Measurements from ENCODE around the gene RAMP1. TPM values are rescaled to one million over a fixed set of nuclear protein-coding genes. Genes with fewer than 3 reads are reported as not detected.

The RAMP1 gene
- total and polyA plus RNA-seq, 4 donors = 36.6 to 131 (median 120) TPM

DNA sequence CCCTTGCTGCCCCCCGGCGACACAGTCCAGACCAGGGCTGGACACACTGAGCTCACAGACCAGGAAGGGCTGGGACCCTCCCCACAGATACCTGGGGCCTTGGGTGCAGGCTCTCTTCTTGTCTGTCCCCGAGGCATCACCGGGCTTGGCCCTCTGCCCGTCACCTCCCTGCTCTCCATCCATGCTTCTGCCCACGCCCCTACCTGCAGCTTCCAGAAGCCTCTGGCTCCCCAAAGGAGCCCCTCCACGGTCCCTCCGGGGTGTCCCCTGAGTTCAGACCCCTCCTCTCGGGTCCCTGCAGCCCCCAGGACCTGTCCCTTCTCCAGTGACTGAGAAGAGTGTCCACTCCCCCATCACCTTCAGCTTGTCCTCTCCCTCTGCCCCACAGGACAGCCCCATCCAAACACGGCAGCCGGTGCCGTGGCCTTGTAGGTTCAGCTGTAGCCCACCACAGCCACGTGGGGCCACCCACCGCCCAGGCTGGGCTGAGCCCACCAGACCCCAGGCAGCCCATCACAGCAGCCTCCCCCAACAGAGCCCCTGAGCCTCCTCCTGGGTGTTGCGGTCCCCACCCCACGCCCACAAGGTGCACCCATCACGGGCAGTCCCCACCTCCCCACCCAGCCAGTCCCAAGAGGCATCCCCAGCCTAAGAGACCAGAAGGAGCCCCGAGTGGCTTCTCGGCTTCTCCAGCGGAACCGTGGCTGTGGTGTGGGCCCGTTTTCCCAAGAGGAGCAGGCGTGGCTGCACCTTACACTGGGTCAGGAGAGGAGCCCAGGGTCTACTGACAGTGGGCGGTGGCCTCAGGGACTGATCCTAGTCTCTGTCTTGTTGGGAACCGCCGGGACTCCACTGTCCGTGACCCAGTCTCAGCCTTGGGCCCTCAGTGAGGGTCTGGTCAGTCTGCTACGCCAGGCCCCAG, 53.1 kb downstream of the RAMP1 start:
- no peak for DNase-seq (ENCODE audit: low read depth in 4 of 6, low spot score in 6 of 6)
- H3K36me3 ChIP-seq (ENCODE audit: control insufficient read depth, insufficient read depth, low read length) = peaks cover 52% of the 10 kb centered on the region
- H3K4me1 ChIP-seq (ENCODE audit: control insufficient read depth, insufficient read depth, low read length) = peaks cover 9% of the 10 kb centered on the region
- 88% methylated on average over 28 of the region's 28 CpGs for WGBS (ENCODE audit: insufficient coverage)
- no peak overlapping the region for H3K4me3 ChIP-seq (ENCODE audit: low read depth, low read length)
- no peak overlapping the region for H3K27ac ChIP-seq (ENCODE audit: low read depth, low read length)
- H3K9me3 ChIP-seq (ENCODE audit: control insufficient read depth, insufficient read depth, low read length) = peaks cover 4% of the 10 kb centered on the region
- H3K27me3 ChIP-seq (ENCODE audit: control insufficient read depth, insufficient read depth, low read length) = no peaks in the 10 kb centered on the region

DNA sequence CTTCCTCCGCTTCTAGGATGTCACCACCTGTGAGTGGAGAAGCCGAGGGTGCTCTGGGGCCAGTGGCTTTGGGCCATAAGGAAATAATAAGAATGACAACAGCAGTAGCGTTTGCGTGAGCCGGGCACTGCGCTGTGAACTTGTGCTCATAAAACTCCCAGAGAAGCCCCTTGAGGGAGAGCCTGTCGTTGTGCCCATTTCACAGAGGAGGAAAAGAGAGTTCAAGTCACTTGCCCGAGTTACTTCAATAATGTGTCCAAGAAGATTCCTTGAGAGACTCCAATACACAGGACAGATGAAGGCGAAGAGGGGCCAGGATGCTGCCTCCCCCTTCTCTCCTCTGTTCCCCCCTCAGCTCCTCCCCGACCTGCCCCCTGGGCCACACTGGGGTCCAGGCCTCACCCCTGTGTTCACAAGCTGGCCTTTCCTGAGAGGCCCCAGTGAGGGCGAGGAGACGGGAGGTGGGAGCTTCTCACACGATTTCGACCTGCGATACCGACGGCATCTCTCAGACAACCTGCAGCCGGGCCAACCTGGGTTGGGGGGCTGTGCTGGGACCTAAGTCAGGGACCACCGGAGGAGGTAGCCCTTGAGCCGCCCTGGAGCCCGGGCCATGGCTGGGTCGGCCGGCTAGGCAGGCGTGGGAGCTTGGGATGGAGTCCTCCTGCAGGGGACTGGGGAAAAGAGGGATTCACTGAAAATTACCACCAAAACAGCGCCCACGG, 53.9 kb downstream of the RAMP1 start:
- Histone ChIP-seq H3K4me1 (ENCODE audit: control insufficient read depth, insufficient read depth, low read length) (peaks cover 10% of the 10 kb centered on the region), H3K9me3 (ENCODE audit: control insufficient read depth, insufficient read depth, low read length) (no peaks in the 10 kb centered on the region), H3K4me3 (ENCODE audit: low read depth, low read length) (no peak overlapping the region), H3K36me3 (ENCODE audit: control insufficient read depth, insufficient read depth, low read length) (peaks cover 52% of the 10 kb centered on the region), H3K27me3 (ENCODE audit: control insufficient read depth, insufficient read depth, low read length) (no peaks in the 10 kb centered on the region), H3K27ac (ENCODE audit: low read depth, low read length) (no peak overlapping the region)
- DNase-seq (ENCODE audit: low read depth in 4 of 6, low spot score in 6 of 6) = no peak
- 92% methylated on average over 18 of the region's 26 CpGs for WGBS (ENCODE audit: insufficient coverage)

DNA sequence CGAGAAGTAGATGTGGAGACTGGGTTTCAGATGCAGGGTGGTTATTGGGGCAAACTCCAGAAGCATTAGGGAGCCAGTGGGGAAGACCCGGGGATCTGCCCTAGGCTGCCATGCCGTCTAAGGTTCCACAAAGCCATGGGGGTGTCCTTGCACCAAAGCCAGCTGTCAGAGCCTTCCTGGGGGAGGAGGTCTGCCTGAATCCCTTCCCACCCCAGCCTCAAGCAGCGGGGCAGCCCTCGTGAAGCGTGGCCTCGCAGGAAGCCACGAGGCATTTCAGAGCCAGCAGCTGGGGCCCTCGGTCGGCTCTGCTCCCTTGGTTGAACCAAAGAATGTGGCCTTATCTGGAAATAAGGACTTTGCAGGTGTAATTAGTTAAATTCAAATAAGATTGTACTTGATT, 56.2 kb downstream of the RAMP1 start:
- Histone ChIP-seq H3K36me3 (ENCODE audit: control insufficient read depth, insufficient read depth, low read length) (peaks cover 36% of the 10 kb centered on the region), H3K27me3 (ENCODE audit: control insufficient read depth, insufficient read depth, low read length) (no peaks in the 10 kb centered on the region), H3K4me1 (ENCODE audit: control insufficient read depth, insufficient read depth, low read length) (peaks cover 10% of the 10 kb centered on the region), H3K4me3 (ENCODE audit: low read depth, low read length) (no peak overlapping the region), H3K9me3 (ENCODE audit: control insufficient read depth, insufficient read depth, low read length) (no peaks in the 10 kb centered on the region), H3K27ac (ENCODE audit: low read depth, low read length) (no peak overlapping the region)
- WGBS (ENCODE audit: insufficient coverage) = 78% methylated on average over 9 of the region's 10 CpGs
- no peak for DNase-seq (ENCODE audit: low read depth in 4 of 6, low spot score in 6 of 6)

DNA sequence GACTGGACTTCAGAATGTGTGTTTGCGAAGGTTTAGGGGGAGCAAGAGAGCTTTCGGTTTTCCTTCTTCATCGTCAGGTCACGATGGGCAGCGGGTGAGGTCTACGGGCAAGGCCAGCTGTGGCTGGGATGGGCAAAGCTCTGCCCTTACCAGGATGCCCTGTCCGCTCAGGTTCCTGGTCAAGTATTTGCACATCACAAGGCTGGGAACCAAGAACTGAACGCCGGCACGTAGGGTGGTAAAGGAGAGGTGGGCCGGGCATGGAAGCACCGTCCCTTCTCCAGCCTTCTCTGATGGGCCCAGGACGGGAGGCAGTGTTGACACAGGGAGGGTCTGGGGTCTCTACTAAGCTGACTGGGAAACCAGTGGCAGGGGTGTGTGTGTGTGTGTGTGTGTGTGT, 56.9 kb downstream of the RAMP1 start:
- no peak overlapping the region for H3K27ac ChIP-seq (ENCODE audit: low read depth, low read length)
- peaks cover 10% of the 10 kb centered on the region for H3K4me1 ChIP-seq (ENCODE audit: control insufficient read depth, insufficient read depth, low read length)
- no peaks in the 10 kb centered on the region for H3K9me3 ChIP-seq (ENCODE audit: control insufficient read depth, insufficient read depth, low read length)
- WGBS (ENCODE audit: insufficient coverage) = 95% methylated on average over 12 of the region's 13 CpGs
- no peaks in the 10 kb centered on the region for H3K27me3 ChIP-seq (ENCODE audit: control insufficient read depth, insufficient read depth, low read length)
- no peak for DNase-seq (ENCODE audit: low read depth in 4 of 6, low spot score in 6 of 6)
- no peak overlapping the region for H3K4me3 ChIP-seq (ENCODE audit: low read depth, low read length)
- peaks cover 31% of the 10 kb centered on the region for H3K36me3 ChIP-seq (ENCODE audit: control insufficient read depth, insufficient read depth, low read length)

- peaks cover 13% of the 10 kb centered on the region for H3K4me1 ChIP-seq (ENCODE audit: control insufficient read depth, insufficient read depth, low read length)
- H3K27ac ChIP-seq (ENCODE audit: low read depth, low read length) = peak overlapping the region; percentile 34
- peaks cover 25% of the 10 kb centered on the region for H3K36me3 ChIP-seq (ENCODE audit: control insufficient read depth, insufficient read depth, low read length)
- no peak overlapping the region for H3K4me3 ChIP-seq (ENCODE audit: low read depth, low read length)
- DNase-seq (ENCODE audit: low read depth in 4 of 6, low spot score in 6 of 6) = no peak
- H3K9me3 ChIP-seq (ENCODE audit: control insufficient read depth, insufficient read depth, low read length) = no peaks in the 10 kb centered on the region
- WGBS (ENCODE audit: insufficient coverage) = 87% methylated on average over 3 of the region's 5 CpGs
- H3K27me3 ChIP-seq (ENCODE audit: control insufficient read depth, insufficient read depth, low read length) = no peaks in the 10 kb centered on the region
These were observed 58.4 kb downstream of the RAMP1 start for GRCh38 chr2:237917696-237918374.

GRCh38 chr2:237919593-237919992, 60.2 kb downstream of the RAMP1 start:
- H3K36me3 ChIP-seq (ENCODE audit: control insufficient read depth, insufficient read depth, low read length) = peaks cover 19% of the 10 kb centered on the region
- H3K4me1 ChIP-seq (ENCODE audit: control insufficient read depth, insufficient read depth, low read length) = peaks cover 21% of the 10 kb centered on the region
- no peaks in the 10 kb centered on the region for H3K27me3 ChIP-seq (ENCODE audit: control insufficient read depth, insufficient read depth, low read length)
- H3K9me3 ChIP-seq (ENCODE audit: control insufficient read depth, insufficient read depth, low read length) = no peaks in the 10 kb centered on the region
- no peak for DNase-seq (ENCODE audit: low read depth in 4 of 6, low spot score in 6 of 6)
- H3K4me3 ChIP-seq (ENCODE audit: low read depth, low read length) = no peak overlapping the region
- no peak overlapping the region for H3K27ac ChIP-seq (ENCODE audit: low read depth, low read length)
- 90% methylated on average over 2 of the region's 6 CpGs for WGBS (ENCODE audit: insufficient coverage)

- 78% methylated on average over 14 of the region's 14 CpGs for WGBS (ENCODE audit: insufficient coverage)
- H3K4me3 ChIP-seq (ENCODE audit: low read depth, low read length) = no peak overlapping the region
These were observed 61.2 kb downstream of the RAMP1 start for GRCh38 chr2:237920673-237921072.

GRCh38 chr2:237921967-237922492, 62.6 kb downstream of the RAMP1 start:
- Histone ChIP-seq H3K4me1 (ENCODE audit: control insufficient read depth, insufficient read depth, low read length) (peaks cover 17% of the 10 kb centered on the region), H3K36me3 (ENCODE audit: control insufficient read depth, insufficient read depth, low read length) (peaks cover 14% of the 10 kb centered on the region), H3K4me3 (ENCODE audit: low read depth, low read length) (no peak overlapping the region), H3K27me3 (ENCODE audit: control insufficient read depth, insufficient read depth, low read length) (no peaks in the 10 kb centered on the region), H3K9me3 (ENCODE audit: control insufficient read depth, insufficient read depth, low read length) (no peaks in the 10 kb centered on the region), H3K27ac (ENCODE audit: low read depth, low read length) (no peak overlapping the region)
- no peak for DNase-seq (ENCODE audit: low read depth in 4 of 6, low spot score in 6 of 6)
- WGBS (ENCODE audit: insufficient coverage) = 86% methylated on average over 7 of the region's 10 CpGs

More at GRCh38 chr2:237920673-237921072, 61.2 kb downstream of the RAMP1 start:
- peaks cover 21% of the 10 kb centered on the region for H3K4me1 ChIP-seq (ENCODE audit: control insufficient read depth, insufficient read depth, low read length)
- peaks cover 14% of the 10 kb centered on the region for H3K36me3 ChIP-seq (ENCODE audit: control insufficient read depth, insufficient read depth, low read length)
- H3K27ac ChIP-seq (ENCODE audit: low read depth, low read length) = no peak overlapping the region
- H3K27me3 ChIP-seq (ENCODE audit: control insufficient read depth, insufficient read depth, low read length) = no peaks in the 10 kb centered on the region
- H3K9me3 ChIP-seq (ENCODE audit: control insufficient read depth, insufficient read depth, low read length) = no peaks in the 10 kb centered on the region
- no peak for DNase-seq (ENCODE audit: low read depth in 4 of 6, low spot score in 6 of 6)

DNA sequence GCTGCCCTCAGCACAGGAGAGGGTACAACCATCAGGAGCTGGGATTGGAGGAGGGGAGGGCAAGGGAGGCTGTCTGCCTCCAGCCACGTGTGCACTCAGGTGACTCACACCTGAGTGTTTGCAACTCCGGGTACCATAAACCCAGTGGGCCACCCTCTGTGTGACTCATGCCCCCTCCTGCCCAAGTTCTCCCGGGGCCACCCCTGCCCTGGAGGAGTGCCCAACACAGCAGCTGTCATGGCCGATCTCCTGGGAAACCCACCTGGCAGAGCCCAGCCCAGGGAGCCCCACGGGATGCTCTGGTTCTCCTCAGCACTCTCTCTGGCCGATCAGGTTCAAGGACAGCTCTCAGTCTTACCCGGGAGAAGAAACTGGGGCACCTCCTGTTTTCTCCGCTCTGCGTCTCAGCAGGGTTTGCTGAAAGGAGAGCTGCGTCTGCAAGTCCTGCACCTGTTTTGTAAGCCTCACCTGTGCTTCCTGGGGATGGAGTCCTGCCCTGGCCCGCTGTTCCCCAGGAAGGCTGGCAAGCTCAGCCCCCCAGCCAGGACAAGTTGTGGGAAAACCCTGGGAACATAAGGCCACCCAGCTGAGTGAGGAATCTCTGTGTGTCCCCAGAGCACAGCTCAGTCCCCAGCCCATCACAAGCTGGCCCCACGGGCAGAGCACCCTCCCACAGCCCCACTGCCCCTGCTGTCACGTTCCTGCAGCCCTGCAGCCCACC, 63.4 kb downstream of the RAMP1 start:
- Histone ChIP-seq H3K4me3 (ENCODE audit: low read depth, low read length) (no peak overlapping the region), H3K4me1 (ENCODE audit: control insufficient read depth, insufficient read depth, low read length) (peaks cover 10% of the 10 kb centered on the region), H3K27me3 (ENCODE audit: control insufficient read depth, insufficient read depth, low read length) (no peaks in the 10 kb centered on the region), H3K9me3 (ENCODE audit: control insufficient read depth, insufficient read depth, low read length) (no peaks in the 10 kb centered on the region), H3K27ac (ENCODE audit: low read depth, low read length) (no peak overlapping the region), H3K36me3 (ENCODE audit: control insufficient read depth, insufficient read depth, low read length) (peaks cover 14% of the 10 kb centered on the region)
- WGBS (ENCODE audit: insufficient coverage) = 54% methylated on average over 12 of the region's 13 CpGs
- no peak for DNase-seq (ENCODE audit: low read depth in 4 of 6, low spot score in 6 of 6)

Measured in spinal cord (tissue), 10 donors.